Dendritic cell treated with granulocyte-macrophage colony-stimulating factor and Interleukin-4, amounts not matched to agents 40 ng/mL and 50 ng/mL, for 4 days (primary cell): ENCODE results near the gene CALML4.
"Not testable (repeated sequence)": the region's sequence is repeated elsewhere in the genome, so short reads cannot be mapped to it uniquely, and the experiment has no call there.

Experiments
- H3K27ac Mint-ChIP-seq: one replicate; pipeline ENCODE4 v1.8.0; 2022; ENCODE audit warnings: mild to moderate bottlenecking, mixed read lengths
- H3K27me3 Mint-ChIP-seq: one replicate; pipeline ENCODE4 v1.8.0; 2022; ENCODE audit warnings: mild to moderate bottlenecking, mixed read lengths
- H3K36me3 Mint-ChIP-seq: one replicate; pipeline ENCODE4 v1.8.0; 2022; ENCODE audit warnings: low read depth, mixed read lengths
- H3K4me1 Mint-ChIP-seq: one replicate; pipeline ENCODE4 v1.8.0; 2022; ENCODE audit warnings: low read depth, mixed read lengths
- H3K4me3 Mint-ChIP-seq: one replicate; pipeline ENCODE4 v1.8.0; 2022; ENCODE audit warnings: mild to moderate bottlenecking, moderate library complexity, mixed read lengths
- H3K9me3 Mint-ChIP-seq: one replicate; pipeline ENCODE4 v1.8.0; 2022; ENCODE audit warnings: mixed read lengths
- intact Hi-C: fragments of 100-400 bp; cut with micrococcal nuclease; formaldehyde crosslinking; loops from one replicate; pipeline ENCODE4 v1.15.0; 2022

Gene CALML4

DNA sequence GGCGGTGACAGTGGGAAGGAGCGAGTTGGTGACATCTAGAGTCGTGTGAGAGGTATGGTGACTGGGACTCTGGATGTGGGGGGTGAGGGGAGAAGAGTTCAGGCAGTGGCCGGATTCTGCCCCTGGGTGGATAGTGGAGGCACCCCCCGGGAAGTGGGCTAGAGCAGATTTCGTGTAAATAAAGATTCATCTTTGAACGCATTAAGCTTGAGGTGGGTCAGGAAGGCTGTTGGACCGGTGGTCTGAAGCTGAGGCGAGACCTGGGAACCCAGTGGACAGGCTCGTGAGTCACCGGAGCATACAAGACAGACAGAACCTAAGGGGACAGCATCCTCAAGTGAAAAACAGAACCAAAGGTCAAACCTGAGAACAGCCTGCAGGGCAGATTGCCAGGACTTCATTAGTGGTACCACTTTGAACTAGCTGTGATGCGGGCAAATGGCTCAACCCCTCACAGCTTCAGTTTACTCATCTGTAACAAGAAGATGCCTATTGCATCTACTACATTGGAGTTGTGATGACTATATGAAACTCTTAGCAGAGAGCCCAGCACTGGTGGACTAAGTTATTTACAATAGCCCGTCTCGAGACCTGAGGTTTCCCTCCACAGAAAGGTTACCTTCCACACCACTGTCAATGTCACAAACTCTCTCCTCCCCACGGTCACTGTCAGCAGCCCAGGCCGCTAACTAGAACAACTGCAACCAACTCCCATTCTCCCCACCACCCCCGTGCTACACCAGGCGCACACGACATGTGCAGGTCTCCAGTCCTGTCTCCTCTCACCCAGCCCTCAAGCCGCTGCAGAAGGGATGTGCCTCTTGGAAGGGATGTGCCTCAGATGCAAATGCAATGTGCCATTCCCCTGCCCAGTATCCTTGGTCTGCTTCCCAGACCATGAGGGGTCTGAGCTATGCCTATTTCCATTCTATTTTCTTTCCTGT lies 25.3 kb upstream of the CALML4 start:
- Mint-ChIP-seq H3K27ac (peak overlapping the region; percentile 68), H3K27me3 (peaks cover 4% of the 10 kb centered on the region), H3K4me1 (peaks cover 72% of the 10 kb centered on the region), H3K9me3 (no peaks in the 10 kb centered on the region), H3K4me3 (peak overlapping the region; percentile 78), H3K36me3 (no peaks in the 10 kb centered on the region)
- intact Hi-C loops, result no loop called here

- no peaks in the 10 kb centered on the region for H3K36me3 Mint-ChIP-seq
- peak within 1 kb of the TSS; percentile 78 for H3K4me3 Mint-ChIP-seq
- H3K9me3 Mint-ChIP-seq, result no peaks in the 10 kb centered on the region
- H3K4me1 Mint-ChIP-seq, result peaks cover 78% of the 10 kb centered on the region
- intact Hi-C loops, result no loop called here
- H3K27ac Mint-ChIP-seq, result peak within 1 kb of the TSS; percentile 68
- H3K27me3 Mint-ChIP-seq, result peaks cover 4% of the 10 kb centered on the region
These were observed 24.4 kb upstream of the CALML4 start, which contains the start of gene CLN6 for GRCh38 chr15:68229386-68230156. TSS of gene CLN6 (minus strand) at chr15:68229728. CDS start at chr15:68229584, 144 bp downstream.

DNA sequence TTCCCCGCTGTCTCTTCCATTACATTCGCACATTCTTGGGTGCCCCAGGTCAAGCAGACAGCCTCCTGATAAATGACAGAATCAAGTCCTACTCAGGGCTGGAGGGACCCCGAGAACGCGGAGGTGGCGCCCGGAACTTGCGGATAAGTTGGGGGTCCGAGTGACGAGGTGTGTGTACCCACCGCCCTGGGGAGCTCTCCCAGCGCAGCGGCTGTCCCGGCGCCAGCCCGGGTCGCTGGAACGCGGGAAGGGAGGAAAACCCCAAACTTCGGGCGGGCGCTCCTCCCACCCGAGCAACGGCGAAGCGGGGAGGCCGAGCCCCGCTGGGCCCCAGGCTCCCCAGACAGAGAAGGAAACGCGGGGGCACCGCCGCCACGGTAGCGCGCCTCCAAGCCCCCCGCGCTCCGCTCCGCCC lies 23.8 kb upstream of the CALML4 start:
- H3K27ac Mint-ChIP-seq, result peak overlapping the region; percentile 68

GRCh38 chr15:68228143-68228970 lies 23.2 kb upstream of the CALML4 start:
- H3K4me3 Mint-ChIP-seq, result peak overlapping the region; percentile 78
- H3K36me3 Mint-ChIP-seq, result peaks cover 1% of the 10 kb centered on the region
- H3K27ac Mint-ChIP-seq, result peak overlapping the region; percentile 68
- H3K9me3 Mint-ChIP-seq, result no peaks in the 10 kb centered on the region
- intact Hi-C loops, result no loop called here
- H3K4me1 Mint-ChIP-seq, result peaks cover 69% of the 10 kb centered on the region
- peaks cover 4% of the 10 kb centered on the region for H3K27me3 Mint-ChIP-seq

More for the DNA sequence above, 23.8 kb upstream of the CALML4 start:
- Mint-ChIP-seq H3K4me3 (peak overlapping the region; percentile 78), H3K4me1 (peaks cover 75% of the 10 kb centered on the region), H3K9me3 (no peaks in the 10 kb centered on the region), H3K36me3 (no peaks in the 10 kb centered on the region), H3K27me3 (peaks cover 4% of the 10 kb centered on the region)
- intact Hi-C loops, result no loop called here

- H3K27me3 Mint-ChIP-seq, result peaks cover 4% of the 10 kb centered on the region
- H3K4me3 Mint-ChIP-seq, result peak overlapping the region; percentile 32
- no peak overlapping the region for H3K27ac Mint-ChIP-seq
- H3K4me1 Mint-ChIP-seq, result peaks cover 68% of the 10 kb centered on the region
- no peaks in the 10 kb centered on the region for H3K9me3 Mint-ChIP-seq
- H3K36me3 Mint-ChIP-seq, result peaks cover 6% of the 10 kb centered on the region
- intact Hi-C loops, result no loop called here
These were observed 22.6 kb upstream of the CALML4 start for GRCh38 chr15:68227643-68228142.

DNA sequence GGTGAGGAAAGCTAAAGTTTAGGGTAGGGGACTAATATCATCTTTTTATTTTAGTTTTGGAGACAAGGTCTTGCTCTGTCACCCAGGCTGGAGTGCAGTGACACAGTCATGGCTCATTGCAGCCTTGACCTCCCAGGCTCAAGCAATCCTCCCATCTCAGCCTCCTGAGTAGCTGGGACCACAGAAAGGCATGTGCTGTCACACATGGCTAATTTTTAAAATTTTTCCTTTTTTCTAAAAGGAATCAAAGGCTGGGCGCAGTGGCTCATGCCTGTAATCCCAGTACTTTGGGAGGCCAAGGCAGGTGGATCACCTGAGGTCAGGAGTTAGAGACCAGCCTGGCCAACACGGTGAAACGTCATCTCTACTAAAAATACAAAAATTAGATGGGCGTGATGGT lies 20.3 kb upstream of the CALML4 start:
- H3K4me3 Mint-ChIP-seq, H3K9me3 Mint-ChIP-seq, H3K27me3 Mint-ChIP-seq, intact Hi-C loops, H3K27ac Mint-ChIP-seq: not testable (repeated sequence)
- Mint-ChIP-seq H3K36me3 (peaks cover 11% of the 10 kb centered on the region), H3K4me1 (peaks cover 46% of the 10 kb centered on the region)

GRCh38 chr15:68224546-68225250 lies 19.6 kb upstream of the CALML4 start:
- Mint-ChIP-seq H3K4me3 (no peak overlapping the region), H3K27ac (no peak overlapping the region)
- intact Hi-C loops, result no loop called here

DNA sequence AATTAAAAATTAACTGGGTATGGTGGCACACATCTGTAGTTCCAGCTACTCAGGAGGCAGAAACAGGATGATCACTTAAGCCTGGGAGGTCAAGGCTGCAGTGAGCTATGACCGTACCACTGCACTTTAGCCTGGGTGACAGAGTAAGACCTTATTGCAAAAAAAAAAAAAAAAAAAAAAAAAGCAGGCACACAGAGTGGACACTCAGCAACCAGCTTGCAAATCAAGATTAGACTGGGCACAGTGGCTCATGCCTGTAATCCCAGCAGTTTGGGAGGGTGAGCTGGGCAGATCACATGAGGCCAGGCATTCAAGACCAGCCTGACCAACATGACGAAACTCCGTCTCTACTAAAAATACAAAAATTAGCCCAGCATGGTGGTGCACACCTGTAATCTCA lies 19.0 kb upstream of the CALML4 start:
- Mint-ChIP-seq H3K36me3 (peaks cover 11% of the 10 kb centered on the region), H3K4me3 (no peak overlapping the region), H3K27ac (no peak overlapping the region), H3K4me1 (peaks cover 46% of the 10 kb centered on the region), H3K9me3 (no peaks in the 10 kb centered on the region), H3K27me3 (no peaks in the 10 kb centered on the region)
- intact Hi-C loops, result no loop called here

More at GRCh38 chr15:68224546-68225250, 19.6 kb upstream of the CALML4 start:
- H3K9me3 Mint-ChIP-seq, result no peaks in the 10 kb centered on the region
- H3K27me3 Mint-ChIP-seq, result no peaks in the 10 kb centered on the region
- H3K36me3 Mint-ChIP-seq, result peaks cover 11% of the 10 kb centered on the region
- peaks cover 44% of the 10 kb centered on the region for H3K4me1 Mint-ChIP-seq

DNA sequence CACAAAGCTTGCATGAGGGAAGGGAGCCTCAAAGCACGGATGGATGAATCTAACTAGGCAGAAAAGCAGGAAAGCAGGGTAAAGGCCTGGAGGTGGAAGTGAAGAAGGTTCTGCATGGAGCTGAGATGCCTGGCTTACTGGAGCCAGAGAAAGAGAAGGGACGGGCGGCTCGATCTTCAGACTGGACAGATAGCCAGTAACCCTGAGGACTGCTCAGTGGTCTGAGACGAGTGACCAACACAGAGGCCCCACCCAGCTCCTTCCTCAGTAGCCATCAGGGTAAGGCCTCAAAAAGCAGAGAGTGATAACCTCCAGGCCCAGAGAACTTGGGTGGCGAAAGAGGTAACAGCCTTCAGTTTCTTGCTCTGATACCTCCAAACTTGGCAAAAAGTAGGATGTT lies 18.0 kb upstream of the CALML4 start:
- H3K27me3 Mint-ChIP-seq, result no peaks in the 10 kb centered on the region
- H3K4me1 Mint-ChIP-seq, result peaks cover 39% of the 10 kb centered on the region
- H3K9me3 Mint-ChIP-seq, result no peaks in the 10 kb centered on the region
- peaks cover 11% of the 10 kb centered on the region for H3K36me3 Mint-ChIP-seq
- H3K27ac Mint-ChIP-seq, result no peak overlapping the region
- H3K4me3 Mint-ChIP-seq, result no peak overlapping the region
- intact Hi-C loops, result no loop called here

- H3K9me3 Mint-ChIP-seq, H3K4me3 Mint-ChIP-seq, H3K27me3 Mint-ChIP-seq, H3K27ac Mint-ChIP-seq, intact Hi-C loops: not testable (repeated sequence)
- H3K4me1 Mint-ChIP-seq, result peaks cover 37% of the 10 kb centered on the region
- H3K36me3 Mint-ChIP-seq, result peaks cover 18% of the 10 kb centered on the region
These were observed 17.3 kb upstream of the CALML4 start for GRCh38 chr15:68222432-68222743.

GRCh38 chr15:68221530-68222431 lies 16.6 kb upstream of the CALML4 start:
- H3K27ac Mint-ChIP-seq, H3K9me3 Mint-ChIP-seq, H3K4me3 Mint-ChIP-seq, intact Hi-C loops, H3K27me3 Mint-ChIP-seq: not testable (repeated sequence)
- H3K4me1 Mint-ChIP-seq, result peaks cover 31% of the 10 kb centered on the region
- H3K36me3 Mint-ChIP-seq, result peaks cover 22% of the 10 kb centered on the region

DNA sequence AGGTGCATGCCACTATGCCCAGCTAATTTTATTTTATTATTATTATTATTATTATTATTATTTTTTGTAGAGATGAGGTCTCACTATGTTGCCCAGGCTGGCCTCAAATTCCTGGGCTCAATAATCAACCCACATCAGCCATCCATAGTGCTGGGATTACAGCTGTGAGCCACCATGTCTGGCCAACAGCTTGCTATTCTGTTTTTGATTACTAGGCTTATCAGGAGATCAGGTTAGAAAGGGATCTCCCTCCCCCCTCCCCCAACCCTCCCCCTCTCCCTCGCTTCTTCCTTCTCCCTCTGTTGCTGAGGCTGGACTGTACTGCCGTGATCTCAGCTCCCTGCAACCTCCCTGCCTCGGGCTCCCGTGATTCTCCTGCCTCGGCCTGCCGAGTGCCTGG lies 15.8 kb upstream of the CALML4 start:
- H3K9me3 Mint-ChIP-seq, result no peaks in the 10 kb centered on the region
- peaks cover 39% of the 10 kb centered on the region for H3K4me1 Mint-ChIP-seq
- H3K36me3 Mint-ChIP-seq, result peaks cover 28% of the 10 kb centered on the region
- no peaks in the 10 kb centered on the region for H3K27me3 Mint-ChIP-seq
- no peak overlapping the region for H3K4me3 Mint-ChIP-seq
- no peak overlapping the region for H3K27ac Mint-ChIP-seq
- intact Hi-C loops, result no loop called here
